Endothelial cell of umbilical vein (primary cell): ENCODE results near the gene MLC1. TPM values are rescaled to one million over a fixed set of nuclear protein-coding genes. Genes with fewer than 3 reads are reported as not detected.

Experiments
- BruUV-seq: library from RNA; stranded (reverse); fragments of 400-500 nt; replicated peaks from 2 replicates; lab custom pipeline; 2021; lab: Mats Ljungman, UMichigan
- CTCF ChIA-PET: fragments of 300-600, 350-600 bp; sonication (Branson Sonifier 250); formaldehyde crosslinking; loops from one replicate; lab custom pipeline; 2021; ENCODE audit warnings: antibody characterized with exemption, inconsistent platforms; lab: Charles Lee
- POLR2A ChIA-PET: fragments of 300-600, 350-600 bp; sonication (Branson Sonifier 250); formaldehyde crosslinking; loops from one replicate; lab custom pipeline; 2021; ENCODE audit warnings: antibody characterized with exemption, inconsistent platforms; lab: Charles Lee
- DNase-seq: peaks from one replicate; pipeline ENCODE4 v3.0.0-alpha.2; 2011; ENCODE audit warnings: low read depth, low spot score
- FAIRE-seq: peaks from 2 replicates; lab custom pipeline; 2011; peaks lifted over from hg19 to GRCh38; lab: Jason Lieb, UNC
- H2AFZ ChIP-seq: 2 replicates; pipeline ENCODE4 v1.6.0; 2012; ENCODE audit warnings: low read depth, low read length, control low read depth, inconsistent platforms
- H3K27ac ChIP-seq: 2 replicates; pipeline ENCODE4 v1.5.1; 2011; ENCODE audit warnings: low read depth, mild to moderate bottlenecking, control low read depth, low read length, moderate library complexity; ENCODE audit not compliant: insufficient read depth
- H3K27me3 ChIP-seq, 2 experiments: 2 replicates each; pipeline versions ENCODE4 v1.6.0 to v1.6.1; 2011; ENCODE audit warnings: low read length in 2 of 2, mixed read lengths in 1 of 2; ENCODE audit not compliant: control insufficient read depth in 2 of 2, insufficient read depth in 2 of 2
- H3K36me3 ChIP-seq, 2 experiments: 2 replicates in 1 of 2; 3 replicates in 1 of 2; pipeline ENCODE4 v1.5.1; 2011; ENCODE audit warnings: low read length in 2 of 2, mild to moderate bottlenecking in 1 of 2, moderate library complexity in 1 of 2; ENCODE audit not compliant: control insufficient read depth in 2 of 2, insufficient read depth in 2 of 2; ENCODE audit errors: extremely low read depth in 1 of 2
- H3K4me1 ChIP-seq: 3 replicates; pipeline ENCODE4 v1.5.1; 2011; ENCODE audit warnings: mild to moderate bottlenecking, low read length; ENCODE audit not compliant: control insufficient read depth, insufficient read depth; ENCODE audit errors: extremely low read depth
- H3K4me2 ChIP-seq: 2 replicates; pipeline ENCODE4 v1.6.1; 2011; ENCODE audit warnings: low read length, control low read depth, mixed read lengths; ENCODE audit not compliant: insufficient read depth
- H3K4me3 ChIP-seq, 3 experiments: fragments of 200-600 bp in 1 of 3; sonication (generic), shearing (Covaris generic) in 1 of 3; replicated peaks in 1 of 3; 2 replicates each; pipeline ENCODE4 v1.5.1; 2011 to 2016; ENCODE audit warnings: control low read depth in 3 of 3, low read length in 3 of 3, mild to moderate bottlenecking in 2 of 3, inconsistent platforms in 1 of 3, low read depth in 1 of 3, moderate library complexity in 1 of 3; ENCODE audit not compliant: insufficient read depth in 1 of 3
- H3K79me2 ChIP-seq: 2 replicates; pipeline ENCODE4 v1.6.0; 2012; ENCODE audit warnings: low read length, inconsistent platforms; ENCODE audit not compliant: control insufficient read depth, insufficient read depth
- H3K9ac ChIP-seq: replicated peaks from 2 replicates; pipeline ENCODE3; 2011; ENCODE audit warnings: low read length, control low read depth; ENCODE audit not compliant: insufficient read depth; ENCODE audit errors: extremely low read depth
- H3K9me1 ChIP-seq: replicated peaks from 3 replicates; pipeline ENCODE4 v1.6.0; 2011; ENCODE audit warnings: mild to moderate bottlenecking, low read length; ENCODE audit not compliant: control insufficient read depth, insufficient read depth; ENCODE audit errors: extremely low read depth
- H3K9me3 ChIP-seq: replicated peaks from 2 replicates; pipeline ENCODE4 v1.5.1; 2012; ENCODE audit warnings: low read length, inconsistent platforms; ENCODE audit not compliant: control insufficient read depth, insufficient read depth
- H4K20me1 ChIP-seq: replicated peaks from 2 replicates; pipeline ENCODE3; 2011; ENCODE audit warnings: mild to moderate bottlenecking, low read length; ENCODE audit not compliant: control insufficient read depth, insufficient read depth; ENCODE audit errors: extremely low read depth
- EZH2 ChIP-seq: IDR thresholded peaks from 2 replicates; pipeline ENCODE4 v1.6.1; 2012; ENCODE audit warnings: borderline replicate concordance, low read depth, mild to moderate bottlenecking, moderate library complexity, low read length, inconsistent platforms; ENCODE audit not compliant: severe bottlenecking
- FOS ChIP-seq: IDR thresholded peaks from 2 replicates; pipeline ENCODE4 v1.6.1; 2011; ENCODE audit warnings: mild to moderate bottlenecking, low read length, moderate library complexity, borderline replicate concordance; ENCODE audit not compliant: insufficient read depth
- GATA2 ChIP-seq: IDR thresholded peaks from 2 replicates; pipeline ENCODE4 v1.7.0; 2011; ENCODE audit warnings: low read depth, mild to moderate bottlenecking, moderate library complexity, mixed read lengths, low read length; ENCODE audit not compliant: insufficient read length, insufficient read depth
- JUN ChIP-seq: IDR thresholded peaks from 2 replicates; pipeline ENCODE4 v1.6.1; 2011; ENCODE audit warnings: borderline replicate concordance, low read depth; ENCODE audit not compliant: insufficient read length, insufficient read depth
- MYC ChIP-seq: IDR thresholded peaks from one replicate; pipeline ENCODE4 v1.6.1; 2011; ENCODE audit warnings: mild to moderate bottlenecking, low read depth, low read length
- POLR2A ChIP-seq: IDR thresholded peaks from 2 replicates; pipeline ENCODE4 v1.6.1; 2012; ENCODE audit warnings: low read depth, mild to moderate bottlenecking, control low read depth, low read length
- POLR2AphosphoS5 ChIP-seq: IDR thresholded peaks from 2 replicates; pipeline ENCODE4 v1.6.1; 2012; ENCODE audit warnings: low read depth, mild to moderate bottlenecking, control low read depth, low read length, moderate library complexity; ENCODE audit not compliant: insufficient read depth
- dilution Hi-C: fragments of 300-500 bp; cut with MboI; formaldehyde crosslinking; loops from one replicate; pipeline ENCODE4 v1.15.0; 2019; ENCODE audit warnings: low sequenced_read_pairs; ENCODE audit not compliant: extremely low pct_ligation_motif_present
- intact Hi-C: fragments of 100-400 bp; cut with micrococcal nuclease; formaldehyde crosslinking; loops from one replicate; pipeline ENCODE4 v1.10.0; 2022
- polyA plus RNA-seq, 4 experiments: library from polyadenylated mRNA; depleted of rRNA in 3 of 4; stranded (reverse) in 3 of 4; unstranded in 1 of 4; fragments of >200 nt; gene quantifications; 2 replicates each; pipeline versions ENCODE4 v1.2.1 to v1.2.3, GENCODE V29; 2011 to 2012; ENCODE audit warnings: missing spikeins in 1 of 4
- total RNA-seq: library from RNA; stranded (reverse); gene quantifications from 2 replicates; pipeline ENCODE4 v1.2.3, GENCODE V29; 2021
- TF ChIP-seq, protein P1 (sequence below): IDR thresholded peaks from 2 replicates; pipeline ENCODE4 v1.6.1; 2011; ENCODE audit not compliant: insufficient read depth, insufficient read length
- TF ChIP-seq, protein P2 (sequence below), 2 donors: IDR thresholded peaks; 1 replicate in 1 of 2; 2 replicates in 1 of 2; pipeline ENCODE4 v1.5.1; 2011; ENCODE audit warnings: low read length in 2 of 2, mild to moderate bottlenecking in 2 of 2, moderate library complexity in 2 of 2, control low read depth in 1 of 2, inconsistent platforms in 1 of 2, low read depth in 1 of 2; ENCODE audit not compliant: insufficient read depth in 1 of 2; ENCODE audit errors: extremely low read depth in 1 of 2

The MLC1 gene
- total and polyA plus RNA-seq, 2 donors (not counting 3 experiments of a cell fraction or from before 2014, with no cell fraction given) = not detected

DNA sequence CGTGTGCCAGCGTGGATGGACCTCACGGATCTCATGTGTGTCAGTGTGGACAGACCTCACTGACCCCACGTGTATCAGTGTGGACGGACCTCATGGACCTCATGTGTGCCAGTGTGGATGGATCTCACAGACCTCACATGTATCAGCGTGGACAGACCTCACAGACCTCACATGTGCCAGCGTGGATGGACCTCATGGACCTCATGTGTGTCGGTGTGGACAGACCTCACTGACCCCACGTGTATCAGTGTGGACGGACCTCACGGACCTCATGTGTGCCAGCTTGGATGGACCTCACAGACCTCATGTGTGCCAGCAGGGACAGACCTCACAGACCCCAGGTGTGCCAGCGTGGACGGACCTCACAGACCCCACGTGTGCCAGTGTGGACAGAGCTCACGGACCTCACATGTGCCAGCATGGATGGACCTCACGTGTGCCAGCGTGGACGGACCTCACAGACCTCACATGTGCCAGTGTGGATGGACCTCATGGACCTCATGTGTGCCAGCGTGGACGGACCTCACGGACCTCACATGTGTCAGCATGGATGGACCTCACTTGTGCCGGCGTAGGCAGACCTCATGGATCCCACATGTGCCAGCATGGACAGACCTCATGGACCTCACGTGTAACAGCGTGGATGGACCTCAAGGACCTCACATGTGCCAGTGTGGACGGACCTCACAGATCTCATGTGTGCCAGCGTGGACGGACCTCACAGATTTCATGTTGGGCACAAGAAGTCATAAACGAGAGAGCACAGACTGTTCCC lies 45.4 kb downstream of the MLC1 start:
- CTCF ChIA-PET = interaction anchor here (2.0 kb wide), 1 partner anchor 9 kb away, joined by 8 read pairs; no protein-coding TSS in a partner anchor
- intact Hi-C loops = no loop called here
- H3K79me2 ChIP-seq = no peaks in the 10 kb centered on the region
- H3K9me1 ChIP-seq = no peaks in the 10 kb centered on the region
- no peak for DNase-seq
- no peaks in the 10 kb centered on the region for H4K20me1 ChIP-seq
- no peak for TF ChIP-seq MYC
- TF ChIP-seq, protein P1, sequence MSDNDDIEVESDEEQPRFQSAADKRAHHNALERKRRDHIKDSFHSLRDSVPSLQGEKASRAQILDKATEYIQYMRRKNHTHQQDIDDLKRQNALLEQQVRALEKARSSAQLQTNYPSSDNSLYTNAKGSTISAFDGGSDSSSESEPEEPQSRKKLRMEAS = peak; percentile 12
- H3K27me3 ChIP-seq = no peaks in the 10 kb centered on the region
- BruUV-seq = no TSS peak
- FAIRE-seq = no peak
- no peaks in the 10 kb centered on the region for H3K36me3 ChIP-seq
- H3K9ac ChIP-seq = no peak overlapping the region
- POLR2A ChIA-PET = no interaction called here
- H3K4me3 ChIP-seq = no peak overlapping the region
- no peak overlapping the region for H2AFZ ChIP-seq
- dilution Hi-C loops = no loop called here
- no peak overlapping the region for H3K27ac ChIP-seq
- H3K4me1 ChIP-seq = no peaks in the 10 kb centered on the region
- H3K9me3 ChIP-seq = no peaks in the 10 kb centered on the region
- H3K4me2 ChIP-seq = no peak overlapping the region

DNA sequence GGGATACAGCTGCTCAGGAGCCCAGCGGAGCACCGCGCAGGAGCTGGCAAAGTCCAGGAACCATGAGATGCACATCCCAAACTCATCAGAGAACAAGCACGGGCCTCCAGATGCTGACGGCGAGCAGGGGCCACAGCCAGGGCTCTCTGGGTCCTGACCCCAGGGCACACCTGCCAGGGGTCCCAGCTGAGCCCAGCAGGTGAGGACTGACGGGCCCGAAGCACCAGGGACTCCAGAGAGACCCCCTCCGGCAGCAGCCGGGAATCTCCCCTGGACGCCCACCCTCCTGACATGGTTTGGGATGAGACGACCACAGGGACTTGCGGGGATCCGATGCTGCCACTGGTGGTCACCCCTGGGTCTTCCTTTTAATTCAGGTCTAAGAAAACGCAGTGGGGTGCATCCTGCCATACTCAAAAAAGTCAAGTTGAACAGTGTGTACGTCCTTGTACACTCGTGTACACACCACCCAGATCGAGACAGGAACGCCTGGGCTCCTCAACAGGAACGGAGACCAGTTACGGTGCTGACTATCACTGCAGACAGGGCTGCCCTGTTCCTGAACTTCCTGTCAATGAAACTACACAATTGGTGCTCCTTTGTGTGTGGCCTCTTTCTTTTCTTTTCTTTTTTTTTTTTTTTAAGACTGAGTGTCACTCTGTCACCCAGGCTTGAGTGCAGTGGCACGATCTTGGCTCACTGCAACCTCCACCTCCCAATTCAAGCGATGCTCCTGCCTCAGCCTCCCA lies 49.1 kb downstream of the MLC1 start:
- Histone ChIP-seq H3K79me2 (no peaks in the 10 kb centered on the region), H3K9ac (no peak overlapping the region), H3K9me3 (no peaks in the 10 kb centered on the region), H3K4me2 (no peak overlapping the region), H3K9me1 (no peaks in the 10 kb centered on the region), H3K4me3 (no peak overlapping the region), H3K27ac (no peak overlapping the region), H2AFZ (no peak overlapping the region), H4K20me1 (no peaks in the 10 kb centered on the region), H3K36me3 (no peaks in the 10 kb centered on the region), H3K27me3 (no peaks in the 10 kb centered on the region), H3K4me1 (no peaks in the 10 kb centered on the region)
- ChIA-PET POLR2A (interaction anchor here (0.7 kb wide), 1 partner anchor 12 kb away, joined by 5 read pairs; no protein-coding TSS in a partner anchor), CTCF (interaction anchor here (0.7 to 0.9 kb wide), 2 partner anchors 9 to 106 kb away, joined by 3 read pairs; no protein-coding TSS in a partner anchor)
- intact Hi-C loops (no loop called here), dilution Hi-C loops (no loop called here)
- TF ChIP-seq, protein P1 = no peak
- TF ChIP-seq FOS (no peak), GATA2 (no peak), MYC (no peak), JUN (no peak), EZH2 (no peak), POLR2AphosphoS5 (no peak), POLR2A (no peak)
- TF ChIP-seq, protein P2, sequence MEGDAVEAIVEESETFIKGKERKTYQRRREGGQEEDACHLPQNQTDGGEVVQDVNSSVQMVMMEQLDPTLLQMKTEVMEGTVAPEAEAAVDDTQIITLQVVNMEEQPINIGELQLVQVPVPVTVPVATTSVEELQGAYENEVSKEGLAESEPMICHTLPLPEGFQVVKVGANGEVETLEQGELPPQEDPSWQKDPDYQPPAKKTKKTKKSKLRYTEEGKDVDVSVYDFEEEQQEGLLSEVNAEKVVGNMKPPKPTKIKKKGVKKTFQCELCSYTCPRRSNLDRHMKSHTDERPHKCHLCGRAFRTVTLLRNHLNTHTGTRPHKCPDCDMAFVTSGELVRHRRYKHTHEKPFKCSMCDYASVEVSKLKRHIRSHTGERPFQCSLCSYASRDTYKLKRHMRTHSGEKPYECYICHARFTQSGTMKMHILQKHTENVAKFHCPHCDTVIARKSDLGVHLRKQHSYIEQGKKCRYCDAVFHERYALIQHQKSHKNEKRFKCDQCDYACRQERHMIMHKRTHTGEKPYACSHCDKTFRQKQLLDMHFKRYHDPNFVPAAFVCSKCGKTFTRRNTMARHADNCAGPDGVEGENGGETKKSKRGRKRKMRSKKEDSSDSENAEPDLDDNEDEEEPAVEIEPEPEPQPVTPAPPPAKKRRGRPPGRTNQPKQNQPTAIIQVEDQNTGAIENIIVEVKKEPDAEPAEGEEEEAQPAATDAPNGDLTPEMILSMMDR (IDR thresholded peaks at IDR 0.05; ENCODE audit: extremely low read depth in 1 of 2, insufficient read depth in 1 of 2, low read depth in 1 of 2, low read length in 2 of 2) = no peak
- FAIRE-seq = no peak
- no TSS peak for BruUV-seq
- DNase-seq = no peak
